T-helper 1 cell treated with Interleukin-12 subunit alpha and Interleukin-12 subunit beta and Interleukin-4 antibody, amounts not matched to agents 30 μg/mL and 1 μg/mL, for 36 hours (primary cell): ENCODE data around the gene RFTN2.
"Not testable (repeated sequence)": the region's sequence is repeated elsewhere in the genome, so short reads cannot be mapped to it uniquely, and the experiment has no call there.

Experiments
- H3K27ac Mint-ChIP-seq: one replicate; pipeline ENCODE4 v1.8.0; 2021; ENCODE audit warnings: mild to moderate bottlenecking, mixed read lengths
- H3K27me3 Mint-ChIP-seq: one replicate; pipeline ENCODE4 v1.8.0; 2021; ENCODE audit warnings: low read depth, mixed read lengths
- H3K36me3 Mint-ChIP-seq: one replicate; pipeline ENCODE4 v1.8.0; 2021; ENCODE audit warnings: low read depth, mixed read lengths
- H3K4me1 Mint-ChIP-seq: one replicate; pipeline ENCODE4 v1.8.0; 2021; ENCODE audit warnings: low read depth, mixed read lengths
- H3K4me3 Mint-ChIP-seq: one replicate; pipeline ENCODE4 v1.8.0; 2021; ENCODE audit warnings: mild to moderate bottlenecking, moderate library complexity, mixed read lengths
- H3K9me3 Mint-ChIP-seq: one replicate; pipeline ENCODE4 v1.8.0; 2021; ENCODE audit warnings: mixed read lengths

The RFTN2 gene

GRCh38 chr2:197700960-197701359 is 25.6 kb upstream of the RFTN2 start:
- no peak overlapping the region for H3K4me3 Mint-ChIP-seq
- H3K4me1 Mint-ChIP-seq: peaks cover 19% of the 10 kb centered on the region
- peaks cover 7% of the 10 kb centered on the region for H3K9me3 Mint-ChIP-seq
- peaks cover 4% of the 10 kb centered on the region for H3K27me3 Mint-ChIP-seq
- H3K27ac Mint-ChIP-seq: no peak overlapping the region
- peaks cover 3% of the 10 kb centered on the region for H3K36me3 Mint-ChIP-seq

GRCh38 chr2:197699724-197700123 is 24.3 kb upstream of the RFTN2 start:
- H3K27ac Mint-ChIP-seq, H3K9me3 Mint-ChIP-seq, H3K27me3 Mint-ChIP-seq, H3K4me3 Mint-ChIP-seq, H3K36me3 Mint-ChIP-seq: not testable (repeated sequence)
- peaks cover 16% of the 10 kb centered on the region for H3K4me1 Mint-ChIP-seq

DNA sequence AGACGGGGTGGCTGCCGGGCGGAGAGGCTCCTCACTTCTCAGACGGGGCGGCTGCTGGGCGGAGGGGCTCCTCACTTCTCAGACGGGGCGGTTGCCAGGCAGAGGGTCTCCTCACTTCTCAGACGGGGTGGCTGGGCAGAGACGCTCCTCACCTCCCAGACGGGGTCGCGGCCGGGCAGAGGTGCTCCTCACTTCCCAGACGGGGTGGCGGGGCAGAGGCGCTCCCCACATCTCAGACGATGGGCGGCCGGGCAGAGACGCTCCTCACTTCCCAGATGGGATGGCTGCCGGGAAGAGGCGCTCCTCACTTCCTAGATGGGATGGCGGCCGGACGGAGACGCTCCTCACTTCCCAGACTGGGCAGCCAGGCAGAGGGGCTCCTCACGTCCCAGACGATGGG is 21.2 kb upstream of the RFTN2 start:
- not testable (repeated sequence) for H3K9me3 Mint-ChIP-seq, H3K36me3 Mint-ChIP-seq, H3K27ac Mint-ChIP-seq, H3K4me3 Mint-ChIP-seq, H3K27me3 Mint-ChIP-seq
- H3K4me1 Mint-ChIP-seq: peaks cover 14% of the 10 kb centered on the region

GRCh38 chr2:197695971-197696370 is 20.6 kb upstream of the RFTN2 start:
- H3K9me3 Mint-ChIP-seq, H3K27me3 Mint-ChIP-seq, H3K27ac Mint-ChIP-seq, H3K36me3 Mint-ChIP-seq, H3K4me3 Mint-ChIP-seq: not testable (repeated sequence)
- H3K4me1 Mint-ChIP-seq: peaks cover 12% of the 10 kb centered on the region

- H3K27me3 Mint-ChIP-seq, H3K4me1 Mint-ChIP-seq, H3K4me3 Mint-ChIP-seq, H3K27ac Mint-ChIP-seq, H3K36me3 Mint-ChIP-seq, H3K9me3 Mint-ChIP-seq: not testable (repeated sequence)
These were observed 19.8 kb upstream of the RFTN2 start for GRCh38 chr2:197695206-197695605.

DNA sequence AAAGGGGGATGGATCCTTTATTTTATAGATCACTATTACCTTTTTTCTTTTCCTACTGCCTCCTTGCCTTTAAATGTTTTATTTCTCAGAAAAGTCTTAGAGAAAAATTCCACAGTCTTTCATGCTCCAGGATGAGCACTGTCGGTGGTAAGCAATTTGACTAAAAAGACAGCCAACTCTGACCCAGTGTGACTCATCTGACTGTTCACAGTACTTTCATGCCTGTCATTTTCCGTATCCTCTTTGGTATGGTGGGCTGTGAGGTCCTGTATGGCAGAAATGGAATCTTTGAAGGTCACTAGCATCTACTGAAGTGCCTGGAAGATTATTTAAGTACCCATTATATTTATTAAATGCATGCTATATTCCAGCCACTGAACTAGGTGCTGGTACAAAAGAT is 2.1 kb upstream of the RFTN2 start:
- H3K36me3 Mint-ChIP-seq: no peaks in the 10 kb centered on the region
- H3K4me3 Mint-ChIP-seq: no peak overlapping the region
- H3K4me1 Mint-ChIP-seq: no peaks in the 10 kb centered on the region
- H3K27me3 Mint-ChIP-seq: peaks cover 12% of the 10 kb centered on the region
- no peak overlapping the region for H3K27ac Mint-ChIP-seq
- no peaks in the 10 kb centered on the region for H3K9me3 Mint-ChIP-seq

DNA sequence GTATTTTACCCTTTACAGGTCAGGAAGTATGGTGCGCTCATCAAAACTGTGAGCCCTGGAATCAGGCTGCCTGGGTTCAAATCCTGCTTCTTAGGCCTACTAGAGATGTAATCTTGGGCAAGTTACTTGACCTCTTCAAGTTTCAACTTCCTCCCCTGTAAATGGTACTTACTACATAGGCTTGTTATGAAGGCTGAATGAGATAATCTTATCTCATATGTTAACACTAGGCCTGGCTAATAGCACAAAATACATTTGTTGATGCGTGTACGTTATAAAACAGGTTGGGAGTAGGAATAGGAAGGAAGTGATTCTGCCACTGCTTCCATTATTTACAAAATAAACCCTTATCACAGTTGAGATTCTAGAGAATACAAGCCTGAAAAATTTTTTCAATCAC is 1.7 kb upstream of the RFTN2 start:
- Mint-ChIP-seq H3K27ac (no peak overlapping the region), H3K4me1 (no peaks in the 10 kb centered on the region), H3K36me3 (no peaks in the 10 kb centered on the region), H3K27me3 (peaks cover 13% of the 10 kb centered on the region), H3K4me3 (no peak overlapping the region), H3K9me3 (no peaks in the 10 kb centered on the region)

- Mint-ChIP-seq H3K4me3 (no peak overlapping the region), H3K36me3 (no peaks in the 10 kb centered on the region), H3K27ac (no peak overlapping the region), H3K27me3 (peaks cover 17% of the 10 kb centered on the region), H3K9me3 (no peaks in the 10 kb centered on the region), H3K4me1 (no peaks in the 10 kb centered on the region)
These were observed 363 bp upstream of the RFTN2 start for GRCh38 chr2:197675711-197676188.

GRCh38 chr2:197674591-197674990 is 796 bp downstream of the RFTN2 start:
- H3K4me3 Mint-ChIP-seq: no peak overlapping the region
- H3K27ac Mint-ChIP-seq: no peak overlapping the region
- H3K9me3 Mint-ChIP-seq: no peaks in the 10 kb centered on the region

DNA sequence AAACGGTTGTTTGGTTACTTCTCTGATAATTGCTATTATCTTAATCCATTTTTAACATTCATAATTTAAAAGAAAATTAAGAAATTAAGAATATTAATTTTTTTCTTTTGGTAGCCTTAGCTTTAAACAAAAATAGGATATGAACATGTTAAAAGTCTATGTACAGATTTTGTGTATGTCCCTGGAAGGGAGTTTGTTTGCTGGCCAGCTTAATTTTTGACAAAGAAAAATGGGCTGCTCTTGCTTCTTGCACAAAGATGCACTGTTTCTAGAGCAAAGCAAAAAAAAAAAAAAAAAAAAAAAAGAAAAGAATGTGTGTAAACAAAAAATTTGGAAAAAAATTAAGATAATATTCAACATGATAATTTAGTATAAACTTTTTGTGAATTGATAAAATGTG is 1.3 kb downstream of the RFTN2 start:
- Mint-ChIP-seq H3K4me3 (no peak overlapping the region), H3K36me3 (no peaks in the 10 kb centered on the region), H3K4me1 (no peaks in the 10 kb centered on the region), H3K9me3 (no peaks in the 10 kb centered on the region), H3K27ac (no peak overlapping the region), H3K27me3 (peaks cover 17% of the 10 kb centered on the region)

More at GRCh38 chr2:197674591-197674990, 796 bp downstream of the RFTN2 start:
- no peaks in the 10 kb centered on the region for H3K36me3 Mint-ChIP-seq
- H3K27me3 Mint-ChIP-seq: peaks cover 17% of the 10 kb centered on the region
- H3K4me1 Mint-ChIP-seq: no peaks in the 10 kb centered on the region

- Mint-ChIP-seq H3K9me3 (no peaks in the 10 kb centered on the region), H3K27me3 (peaks cover 17% of the 10 kb centered on the region), H3K4me3 (no peak overlapping the region), H3K4me1 (no peaks in the 10 kb centered on the region), H3K27ac (no peak overlapping the region), H3K36me3 (no peaks in the 10 kb centered on the region)
These were observed 1.8 kb downstream of the RFTN2 start for GRCh38 chr2:197673606-197674005.

DNA sequence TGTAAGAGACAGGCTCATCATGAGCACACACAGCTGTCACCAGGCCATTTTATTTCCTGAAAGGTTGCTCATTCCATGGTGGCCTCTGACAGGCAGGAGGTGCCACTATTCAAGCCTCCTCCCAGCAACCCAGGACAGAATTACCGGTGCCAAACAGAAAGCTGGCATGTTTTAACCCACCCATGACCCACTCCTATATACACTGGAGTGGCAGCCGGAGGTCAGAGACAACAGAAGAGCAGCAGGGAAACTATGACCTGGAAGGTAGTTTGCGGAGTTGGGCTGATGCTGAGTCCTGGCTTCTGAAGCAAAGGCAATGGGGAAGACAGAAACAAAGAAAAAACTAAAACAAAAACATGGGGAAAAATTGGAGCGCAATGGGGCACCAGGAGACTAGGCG is 2.3 kb downstream of the RFTN2 start:
- H3K9me3 Mint-ChIP-seq: no peaks in the 10 kb centered on the region
- peaks cover 16% of the 10 kb centered on the region for H3K27me3 Mint-ChIP-seq
- no peak overlapping the region for H3K27ac Mint-ChIP-seq
- no peaks in the 10 kb centered on the region for H3K4me1 Mint-ChIP-seq
- H3K36me3 Mint-ChIP-seq: no peaks in the 10 kb centered on the region
- no peak overlapping the region for H3K4me3 Mint-ChIP-seq

DNA sequence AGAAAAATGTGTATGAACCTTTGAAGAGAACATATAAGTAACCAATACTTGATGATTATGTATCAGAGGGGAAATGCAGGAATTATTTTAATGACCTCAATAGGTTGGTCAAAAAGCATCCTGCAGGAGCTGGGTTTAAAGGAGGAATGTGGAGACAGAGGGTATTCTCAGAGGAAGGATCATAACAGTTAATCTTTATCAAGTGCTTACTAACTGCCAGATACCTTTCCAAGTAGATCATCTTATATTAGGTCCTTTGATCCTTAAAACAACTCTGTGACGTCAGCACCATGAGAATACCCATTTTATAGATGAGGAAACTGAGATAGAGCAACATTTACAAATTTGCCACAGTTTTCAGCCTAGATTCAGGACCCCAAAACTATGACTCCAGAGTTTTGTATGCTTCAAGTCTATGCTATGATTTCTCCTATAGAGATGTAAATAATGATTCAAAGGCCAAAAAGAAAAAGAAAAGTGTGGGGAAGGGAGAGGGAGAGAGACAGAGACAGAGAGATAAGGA is 3.0 kb downstream of the RFTN2 start:
- Mint-ChIP-seq H3K36me3 (no peaks in the 10 kb centered on the region), H3K27ac (no peak overlapping the region), H3K27me3 (peaks cover 12% of the 10 kb centered on the region), H3K9me3 (peaks cover 2% of the 10 kb centered on the region), H3K4me1 (no peaks in the 10 kb centered on the region), H3K4me3 (no peak overlapping the region)

DNA sequence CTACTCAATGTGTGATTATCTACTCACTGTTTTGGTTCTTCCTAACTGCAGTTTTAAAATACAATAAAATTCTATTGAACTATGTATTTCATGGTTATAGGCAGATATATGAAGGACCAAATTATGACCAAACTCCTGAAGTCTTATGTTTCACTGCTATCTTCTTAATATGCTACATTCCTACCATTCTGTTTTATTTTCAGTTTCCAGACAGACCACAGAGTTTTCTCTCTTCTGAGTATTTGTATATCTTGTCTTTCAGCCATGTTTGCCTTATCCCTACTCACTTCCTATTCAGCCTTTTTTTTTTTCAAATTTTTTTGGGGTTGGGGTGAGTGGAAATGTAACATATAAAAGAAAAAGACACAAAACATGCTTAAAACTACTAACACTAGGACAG is 6.3 kb downstream of the RFTN2 start:
- H3K9me3 Mint-ChIP-seq: peaks cover 13% of the 10 kb centered on the region
- H3K27me3 Mint-ChIP-seq: peaks cover 13% of the 10 kb centered on the region
- H3K27ac Mint-ChIP-seq: no peak overlapping the region
- no peak overlapping the region for H3K4me3 Mint-ChIP-seq
- peaks cover 2% of the 10 kb centered on the region for H3K4me1 Mint-ChIP-seq
- peaks cover 4% of the 10 kb centered on the region for H3K36me3 Mint-ChIP-seq

DNA sequence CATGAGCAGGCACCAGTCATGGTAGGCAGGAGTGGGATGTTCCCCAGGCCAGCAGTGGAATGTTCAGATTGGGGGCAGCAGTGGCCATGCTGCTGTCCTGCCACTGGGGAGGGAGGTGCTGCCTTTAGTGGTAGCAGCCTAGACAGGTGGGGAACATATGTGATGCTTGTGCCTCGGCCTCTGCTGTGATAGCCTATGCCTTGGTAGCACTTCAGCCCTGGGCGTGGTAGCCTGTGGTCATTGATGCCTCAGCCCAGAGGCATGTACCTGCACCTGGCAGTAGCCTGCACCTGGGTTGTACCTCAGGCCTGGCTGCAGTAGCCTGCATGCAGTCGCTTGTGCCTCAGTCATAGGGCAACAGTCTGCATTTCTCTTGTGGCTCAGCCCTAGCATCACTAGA is 7.1 kb downstream of the RFTN2 start:
- H3K9me3 Mint-ChIP-seq: peaks cover 13% of the 10 kb centered on the region
- H3K36me3 Mint-ChIP-seq: peaks cover 4% of the 10 kb centered on the region
- H3K4me3 Mint-ChIP-seq: no peak overlapping the region
- H3K4me1 Mint-ChIP-seq: peaks cover 2% of the 10 kb centered on the region
- peaks cover 13% of the 10 kb centered on the region for H3K27me3 Mint-ChIP-seq
- no peak overlapping the region for H3K27ac Mint-ChIP-seq

DNA sequence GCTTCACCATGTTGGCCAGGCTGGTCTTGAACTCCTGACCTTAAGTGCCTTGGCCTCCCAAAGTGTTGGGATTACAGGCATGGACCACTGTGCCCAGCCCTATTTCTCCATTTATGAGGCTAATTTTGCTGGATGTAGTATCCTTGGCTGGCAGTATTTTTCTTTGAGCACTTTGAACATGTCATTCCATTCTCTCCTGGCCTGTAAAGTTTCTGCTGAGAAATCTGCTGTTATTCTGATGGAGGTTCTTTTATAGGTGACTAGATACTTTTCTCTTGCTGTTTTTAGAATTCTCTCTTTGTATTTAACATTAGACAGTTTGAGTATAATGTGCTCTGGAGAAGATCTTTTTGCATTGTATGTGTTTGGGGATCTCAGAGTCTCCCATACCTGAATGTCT is 9.1 kb downstream of the RFTN2 start:
- peaks cover 13% of the 10 kb centered on the region for H3K9me3 Mint-ChIP-seq
- H3K4me1 Mint-ChIP-seq: peaks cover 2% of the 10 kb centered on the region
- H3K36me3 Mint-ChIP-seq: peaks cover 4% of the 10 kb centered on the region
- H3K4me3 Mint-ChIP-seq: no peak overlapping the region
- no peak overlapping the region for H3K27ac Mint-ChIP-seq
- H3K27me3 Mint-ChIP-seq: peaks cover 8% of the 10 kb centered on the region
